Calu3 (cell line): ENCODE results near the gene LCLAT1. TPM values are rescaled to one million over a fixed set of nuclear protein-coding genes. Genes with fewer than 3 reads are reported as not detected.

Experiments used
- BruUV-seq: library from RNA; stranded (reverse); fragments of 400-500 nt; replicated peaks from 2 replicates; lab custom pipeline; 2021; lab: Mats Ljungman, UMichigan
- CTCF ChIA-PET: fragments of 300-600 bp; sonication (Branson Sonifier 250); formaldehyde crosslinking; loops from one replicate; lab custom pipeline; 2022; ENCODE audit warnings: antibody characterized with exemption; lab: Charles Lee
- DNase-seq: peaks from one replicate; pipeline ENCODE4 v3.0.0; 2022
- H3K27ac Mint-ChIP-seq: one replicate; pipeline ENCODE4 v1.8.0; 2022; ENCODE audit warnings: mixed read lengths; ENCODE audit not compliant: unreplicated experiment
- H3K27me3 Mint-ChIP-seq: one replicate; pipeline ENCODE4 v1.8.0; 2022; ENCODE audit warnings: mixed read lengths; ENCODE audit not compliant: unreplicated experiment
- H3K36me3 Mint-ChIP-seq: one replicate; pipeline ENCODE4 v1.8.0; 2022; ENCODE audit warnings: mild to moderate bottlenecking, moderate library complexity, mixed read lengths; ENCODE audit not compliant: insufficient read depth, unreplicated experiment
- H3K4me1 Mint-ChIP-seq: one replicate; pipeline ENCODE4 v1.8.0; 2022; ENCODE audit warnings: mild to moderate bottlenecking, low read depth, mixed read lengths; ENCODE audit not compliant: unreplicated experiment
- H3K4me3 Mint-ChIP-seq: one replicate; pipeline ENCODE4 v1.8.0; 2022; ENCODE audit warnings: mild to moderate bottlenecking, low read depth, moderate library complexity, mixed read lengths; ENCODE audit not compliant: unreplicated experiment
- H3K9me3 Mint-ChIP-seq: one replicate; pipeline ENCODE4 v1.8.0; 2022; ENCODE audit warnings: low read depth, mixed read lengths; ENCODE audit not compliant: unreplicated experiment
- CTCF ChIP-seq: fragments of 200-600 bp; IDR thresholded peaks from one replicate; pipeline ENCODE4 v1.8.0; 2022; ENCODE audit warnings: antibody characterized with exemption; ENCODE audit not compliant: unreplicated experiment
- intact Hi-C: fragments of 100-400 bp; cut with micrococcal nuclease; formaldehyde crosslinking; loops from one replicate; pipeline ENCODE4 v1.10.0; 2022; ENCODE audit not compliant: unreplicated experiment
- total RNA-seq: library from RNA; stranded (reverse); gene quantifications from 2 replicates; pipeline ENCODE4 v1.2.3, GENCODE V29; 2022

LCLAT1 gene
- total RNA-seq, 1 experiment from 2014 or later = 47.6 TPM

GRCh38 chr2:30684026-30684425 is 237.0 kb downstream of the LCLAT1 start:
- Mint-ChIP-seq H3K4me1 (no peaks in the 10 kb centered on the region), H3K27ac (no peak overlapping the region), H3K4me3 (no peak overlapping the region), H3K36me3 (no peaks in the 10 kb centered on the region), H3K9me3 (no peaks in the 10 kb centered on the region), H3K27me3 (peaks cover 70% of the 10 kb centered on the region)
- DNase-seq = no peak
- TF ChIP-seq CTCF = no peak
- BruUV-seq = no TSS peak
- CTCF ChIA-PET = no interaction called here
- intact Hi-C loops = no loop called here

GRCh38 chr2:30684516-30684915 is 237.5 kb downstream of the LCLAT1 start:
- H3K9me3 Mint-ChIP-seq = no peaks in the 10 kb centered on the region
- CTCF ChIA-PET = no interaction called here

GRCh38 chr2:30684996-30685395 is 237.9 kb downstream of the LCLAT1 start:
- Mint-ChIP-seq H3K4me1 (no peaks in the 10 kb centered on the region), H3K4me3 (no peak overlapping the region), H3K9me3 (no peaks in the 10 kb centered on the region), H3K27ac (no peak overlapping the region), H3K36me3 (no peaks in the 10 kb centered on the region), H3K27me3 (peaks cover 60% of the 10 kb centered on the region)
- intact Hi-C loops = no loop called here
- CTCF ChIA-PET = no interaction called here
- DNase-seq = no peak
- no TSS peak for BruUV-seq
- TF ChIP-seq CTCF = no peak

More at GRCh38 chr2:30684516-30684915, 237.5 kb downstream of the LCLAT1 start:
- H3K27me3 Mint-ChIP-seq = peaks cover 65% of the 10 kb centered on the region
- H3K4me1 Mint-ChIP-seq = no peaks in the 10 kb centered on the region
- no peaks in the 10 kb centered on the region for H3K36me3 Mint-ChIP-seq
- H3K27ac Mint-ChIP-seq = no peak overlapping the region
- DNase-seq = no peak
- no peak for TF ChIP-seq CTCF
- BruUV-seq = no TSS peak
- no peak overlapping the region for H3K4me3 Mint-ChIP-seq
- intact Hi-C loops = no loop called here

GRCh38 chr2:30686000-30686399 is 239.0 kb downstream of the LCLAT1 start:
- CTCF ChIA-PET = interaction anchor here (0.7 kb wide), 2 partner anchors 347 to 550 kb away, joined by 3 to 5 read pairs; no protein-coding TSS in a partner anchor
- Mint-ChIP-seq H3K36me3 (no peaks in the 10 kb centered on the region), H3K27ac (no peak overlapping the region), H3K27me3 (peaks cover 50% of the 10 kb centered on the region), H3K4me1 (no peaks in the 10 kb centered on the region), H3K4me3 (no peak overlapping the region), H3K9me3 (no peaks in the 10 kb centered on the region)
- no peak for DNase-seq
- no peak for TF ChIP-seq CTCF
- BruUV-seq = no TSS peak
- intact Hi-C loops = no loop called here
